ENCODE data around the gene CD80.

GRCh38 chr3:119590706-119591105 is 31.3 kb upstream of the CD80 start:
- TF ChIP-seq POLR2A (IDR thresholded peaks at IDR 0.05; ENCODE audit: low read depth, low read length) (no peak), POLR2AphosphoS5 (IDR thresholded peaks at IDR 0.05; ENCODE audit: low read depth, low read length) (no peak), PAX5 (IDR thresholded peaks at IDR 0.05; ENCODE audit: insufficient read depth, low read length, severe bottlenecking) (no peak), TAF1 (IDR thresholded peaks at IDR 0.05; ENCODE audit: low read depth, low read length) (no peak)
